HG02759 (cell line): ENCODE results near the gene ATP10B.

ENCODE experiments used
- ATAC-seq: cut with Tn5 transposase; IDR thresholded peaks from one replicate; pipeline ENCODE4 v1.9.1; 2021; ENCODE audit warnings: mild to moderate bottlenecking, moderate library complexity; ENCODE audit not compliant: unreplicated experiment

ATP10B gene

DNA sequence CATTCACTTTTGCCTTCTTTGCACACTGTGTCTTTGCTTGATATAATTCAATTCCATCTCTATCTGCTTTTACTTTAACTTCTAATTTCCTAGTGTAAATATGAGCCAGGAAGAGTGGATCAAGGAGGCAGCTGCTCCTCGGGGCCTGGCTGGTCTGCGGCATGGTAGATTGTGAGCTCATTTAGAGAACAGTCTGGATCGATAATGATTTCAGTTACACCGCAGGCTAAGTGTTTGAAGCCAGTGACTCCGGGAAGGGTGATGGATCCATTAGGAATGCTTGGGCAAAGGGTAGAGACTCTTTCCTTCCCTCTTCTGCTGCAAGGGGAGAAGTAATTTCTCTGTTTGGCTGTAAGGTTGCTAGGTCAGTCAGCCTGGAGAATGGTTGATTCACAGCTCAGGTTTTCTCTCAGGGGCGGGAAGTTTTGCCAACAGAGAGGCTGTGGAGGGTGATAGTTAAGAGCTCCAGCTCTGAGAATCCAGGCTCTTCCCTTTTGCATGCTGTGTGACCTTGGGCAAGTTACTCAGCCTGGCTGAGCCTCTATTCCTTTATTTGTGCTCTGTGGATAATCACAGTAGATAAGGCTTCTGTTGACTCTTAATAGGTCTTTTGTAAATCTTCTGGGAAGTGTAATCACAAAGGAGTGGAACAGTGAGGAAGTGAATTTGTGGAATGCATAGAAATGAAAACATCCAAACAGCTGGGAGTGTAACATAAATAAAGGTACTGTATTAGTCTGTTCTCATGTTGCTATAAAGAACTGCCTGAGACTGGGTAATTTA is 331.2 kb downstream of the ATP10B start:
- ATAC-seq = no peak

DNA sequence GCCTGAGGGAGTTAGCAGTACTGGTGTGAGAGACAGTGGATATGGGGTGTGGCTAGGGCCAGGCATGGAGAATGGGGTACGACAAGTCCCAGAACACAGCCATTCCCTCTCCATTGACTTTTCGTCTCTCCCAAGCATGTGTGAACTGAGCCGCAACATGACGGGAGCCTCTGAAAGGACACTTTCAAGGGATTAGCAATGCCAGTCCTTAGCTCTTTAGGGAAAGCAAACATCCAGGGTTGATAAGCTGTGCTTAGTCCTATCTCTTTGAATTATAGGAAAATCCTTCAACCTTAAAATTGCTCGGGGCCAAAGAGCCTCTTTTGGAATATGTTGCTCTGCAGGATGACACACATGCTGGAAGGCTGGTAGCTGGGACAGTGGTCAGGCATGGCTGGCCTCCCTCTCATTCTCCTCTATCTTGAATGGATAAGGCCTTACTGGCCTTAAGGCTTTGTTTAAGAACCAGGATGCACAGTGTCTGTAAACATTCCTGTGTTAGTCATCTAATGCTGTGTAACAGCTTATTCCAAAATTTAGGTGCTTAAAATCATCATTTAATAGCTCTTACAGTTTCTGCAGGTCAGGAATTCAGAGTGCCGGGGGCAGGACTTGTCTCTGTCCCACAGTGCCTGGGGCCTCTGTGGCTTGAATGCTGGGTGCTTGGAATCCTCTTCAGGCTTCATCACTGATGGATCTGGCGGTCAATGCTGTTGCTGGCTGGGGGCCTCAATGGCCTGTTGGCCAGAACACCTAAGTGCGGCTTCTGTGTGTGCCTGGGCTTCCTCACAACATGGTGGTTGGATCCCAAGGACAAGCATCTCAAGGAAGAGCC is 335.1 kb downstream of the ATP10B start:
- ATAC-seq = no peak

DNA sequence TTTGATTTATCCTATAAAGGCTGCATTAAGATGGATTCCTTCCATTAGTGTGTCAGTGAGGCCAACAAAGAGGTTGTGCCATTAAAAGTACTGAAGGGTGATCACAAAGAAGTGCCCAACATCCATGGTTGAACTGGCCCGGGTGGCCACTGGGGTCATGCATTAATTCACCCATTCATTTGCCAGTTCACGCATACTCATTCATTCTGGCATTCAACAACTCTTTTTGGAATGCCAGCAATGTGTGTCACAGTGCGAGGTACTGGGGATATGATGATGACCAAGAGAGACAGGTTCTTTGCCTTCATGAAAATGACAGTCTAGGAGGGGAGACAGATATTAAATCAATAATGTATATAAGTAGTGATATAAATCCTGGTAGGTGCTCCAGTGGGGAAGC is 337.1 kb downstream of the ATP10B start:
- ATAC-seq = no peak

DNA sequence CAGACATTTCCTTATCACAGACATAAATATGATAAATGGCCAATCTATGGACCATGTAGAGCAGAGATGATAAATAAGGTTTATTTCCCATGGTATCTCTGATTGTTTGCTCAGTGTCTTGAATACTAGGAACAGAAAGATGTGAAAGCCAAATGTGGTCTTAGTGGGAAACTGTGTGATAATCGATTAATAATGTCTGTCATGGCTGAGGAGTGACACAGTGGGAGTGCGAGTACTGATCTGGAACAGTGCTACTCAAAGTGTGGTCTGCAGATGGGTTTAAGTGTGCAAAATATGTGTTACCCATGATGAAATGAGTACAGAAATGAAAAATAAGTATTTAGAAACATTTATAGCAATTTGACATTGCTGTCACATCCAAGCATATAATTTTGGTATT is 337.8 kb downstream of the ATP10B start:
- no peak for ATAC-seq

DNA sequence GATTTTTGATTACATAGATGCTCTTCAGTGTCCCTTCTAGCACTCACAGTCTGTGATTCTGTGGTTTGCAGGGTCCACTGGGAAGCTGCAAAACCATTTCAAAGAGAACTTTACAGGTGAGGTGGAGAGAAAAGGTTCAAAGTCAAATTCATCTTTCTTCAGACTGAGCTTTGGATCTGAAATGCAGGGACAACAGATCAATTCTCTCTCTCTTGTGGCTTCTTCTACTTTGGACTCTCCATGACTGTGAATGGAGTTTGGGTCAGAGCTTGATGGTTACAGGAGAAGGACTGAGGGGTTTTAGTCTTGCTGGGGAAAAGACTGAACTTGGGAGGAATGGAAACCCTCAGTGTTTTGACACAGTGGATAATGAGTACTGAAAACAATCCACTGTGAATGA is 338.5 kb downstream of the ATP10B start:
- no peak for ATAC-seq
